Transverse colon (tissue), 4 donors: ENCODE data around the gene SLC25A4.

Experiments used
- CTCF ChIP-seq, 5 experiments: fragments of 200-600 bp in 3 of 5; fragments of 450-650 bp in 2 of 5; sonication (generic) in 3 of 5; IDR thresholded peaks; 1 replicate in 2 of 5; 2 replicates in 3 of 5; pipeline ENCODE4 v1.5.1; 2016 to 2017; ENCODE audit warnings: antibody characterized with exemption in 5 of 5, inconsistent platforms in 3 of 5, mild to moderate bottlenecking in 2 of 5, moderate library complexity in 1 of 5
- EP300 ChIP-seq: sonication (generic); formaldehyde crosslinking; IDR thresholded peaks from one replicate; pipeline ENCODE4 v1.6.1; 2017; ENCODE audit warnings: antibody characterized with exemption, low read depth
- POLR2A ChIP-seq: fragments of 450-650 bp; IDR thresholded peaks from one replicate; pipeline ENCODE4 v1.6.1; 2016; ENCODE audit warnings: antibody characterized with exemption, mild to moderate bottlenecking, moderate library complexity
- POLR2AphosphoS5 ChIP-seq, 3 donors: sonication (generic); formaldehyde crosslinking; IDR thresholded peaks; one replicate each; pipeline ENCODE4 v1.6.1; 2016; ENCODE audit warnings: antibody characterized with exemption in 3 of 3

GRCh38 chr4:185182239-185182638, 39.2 kb downstream of the SLC25A4 start:
- TF ChIP-seq CTCF (IDR thresholded peaks at IDR 0.05) (no peak), POLR2AphosphoS5 (IDR thresholded peaks at IDR 0.05) (no peak), EP300 (no peak), POLR2A (no peak)
